Heart right ventricle (tissue), 16 donors: Measurements from ENCODE around the gene SLC5A5. TPM values are rescaled to one million over a fixed set of nuclear protein-coding genes. Genes with fewer than 3 reads are reported as not detected.

Experiments used
- ATAC-seq, 8 donors: fragments of 200-7000 bp; cut with Tn5 transposase; one replicate each; pipeline ENCODE4 v1.9.1; 2020; ENCODE audit warnings: mild to moderate bottlenecking in 8 of 8, moderate library complexity in 8 of 8, moderate number of reproducible peaks in 1 of 8
- DNase-seq, 2 donors: peaks; one replicate each; pipeline ENCODE4 v3.0.0-alpha.2; 2020
- H3K27ac ChIP-seq, 10 donors: fragments of 200-600 bp; sonication (generic) in 2 of 10; one replicate each; pipeline versions ENCODE4 v1.5.0 to v1.8.0; 2020 to 2022; ENCODE audit warnings: mild to moderate bottlenecking in 3 of 10
- H3K27me3 ChIP-seq, 7 donors: fragments of 200-600 bp; one replicate each; pipeline ENCODE4 v1.8.0; 2021 to 2022; ENCODE audit warnings: mild to moderate bottlenecking in 2 of 7
- H3K36me3 ChIP-seq, 9 donors: fragments of 200-600 bp; sonication (generic) in 1 of 9; one replicate each; pipeline versions ENCODE4 v1.5.0 to v1.8.0; 2020 to 2022; ENCODE audit warnings: mild to moderate bottlenecking in 2 of 9
- H3K4me1 ChIP-seq, 9 donors: fragments of 200-600 bp; sonication (generic) in 1 of 9; one replicate each; pipeline versions ENCODE4 v1.5.0 to v1.8.0; 2020 to 2022; ENCODE audit warnings: mild to moderate bottlenecking in 4 of 9
- H3K4me3 ChIP-seq, 10 donors: fragments of 200-600 bp; sonication (generic) in 2 of 10; one replicate each; pipeline versions ENCODE4 v1.5.0 to v1.8.0; 2020 to 2022; ENCODE audit warnings: mild to moderate bottlenecking in 7 of 10, moderate library complexity in 2 of 10
- H3K9me3 ChIP-seq, 11 donors: fragments of 200-600 bp in 10 of 11; sonication (generic) in 2 of 11; one replicate each; pipeline versions ENCODE4 v1.5.0 to v1.8.0; 2013 to 2022; ENCODE audit warnings: mild to moderate bottlenecking in 2 of 11, control low read depth in 1 of 11, moderate library complexity in 1 of 11
- CTCF ChIP-seq, 9 donors: fragments of 200-600 bp; sonication (generic) in 2 of 9; IDR thresholded peaks; one replicate each; pipeline versions ENCODE4 v1.5.0 to v1.8.0; 2021 to 2022; ENCODE audit warnings: antibody characterized with exemption in 9 of 9, mild to moderate bottlenecking in 5 of 9, moderate library complexity in 1 of 9
- WGBS, 2 donors: extraction: QIAGEN DNeasy Blood & Tissue Kit; methylation state at CpG; one replicate each; pipeline ENCODE4 v1.1.7; 2013; ENCODE audit warnings: inconsistent platforms in 1 of 2; 5-methylcytosine and 5-hydroxymethylcytosine counted together
- intact Hi-C, 10 donors: fragments of 100-400 bp; cut with DNase I; formaldehyde crosslinking; loops; one replicate each; pipeline versions ENCODE4 v1.11.1 to v1.14.2; 2022
- polyA plus RNA-seq, 2 donors: library from polyadenylated mRNA; stranded (reverse); fragments of 200-250 nt; gene quantifications; one replicate each; pipeline ENCODE4 v1.2.3, GENCODE V29; 2013
- total RNA-seq, 10 donors: library from RNA; stranded (reverse); fragmentation: NEBNext Ultra II Directional in 3 of 10; extraction: Animal tissue kit (Norgen Biotek cat#: 25700) in 3 of 10; gene quantifications; one replicate each; pipeline versions ENCODE4 v1.2.1 to v1.2.4, GENCODE V29; 2021 to 2023
- donor health status: Arrhythmogenic right ventricular cardiomyopathy.
- donor health status: ischemic (EF 13 %, LVEDD 7.1; RV severe dilation, severe dysfunction).
- donor health status: healthy with polysubstance abuse.
- donor health status: DM: no; HTN: yes; CAD: no.
- donor health status: DM: no; HTN: no; CAD: no.
- donor health status: ischemic (EF 25% LVEDD 6.9; RV normal size, moderate dysfunction).
- donor health status: ischemic (EF 25% LVEDD 5.7; RV mildly dilated, moderate dysfunction).
- donor health status: healthy.
- donor health status: DM: yes; HTN: yes; CAD: no.
- donor health status: Ischemic cardiomyopathy.
- donor health status: ischemic (EF 35%, LVEDD 5.7; RV mildly dilated, moderate dysfunction).
- donor health status: nonischemic (EF 11% LVEDD 7.7; RV severe dilation, severe dysfunction).
- donor health status: DM: yes; HTN: yes; CAD: no.
- donor health status: PGD.
- donor health status: ischemic (EF 29% LVEDD 5.4; RV normal size, mild dysfunction).
- donor health status: nonischemic (EF 23%, LVEDD 6.1; RV moderate dilation, normal function).

Gene SLC5A5
- total and polyA plus RNA-seq, 12 donors, result 0.16 TPM; not detected in 11

- H3K9me3 ChIP-seq, result peaks cover 0 to 3% (median 0%) of the 10 kb centered on the region in 11 donors
- H3K36me3 ChIP-seq, result no peaks in the 10 kb centered on the region
- no peak for ATAC-seq
- intact Hi-C loops, result no loop called here
- no peaks in the 10 kb centered on the region for H3K4me1 ChIP-seq
- TF ChIP-seq CTCF (IDR thresholded peaks at IDR 0.05), result no peak
- no peak overlapping the region for H3K27ac ChIP-seq
- no peak overlapping the region for H3K4me3 ChIP-seq
- no peak for DNase-seq
- H3K27me3 ChIP-seq, result peaks cover 0 to 18% (median 4%) of the 10 kb centered on the region in 7 donors
Measured at GRCh38 chr19:17920527-17920926, 48.8 kb downstream of the SLC5A5 start.

GRCh38 chr19:17922138-17922537, 50.4 kb downstream of the SLC5A5 start:
- Histone ChIP-seq H3K4me3 (no peak overlapping the region), H3K36me3 (no peaks in the 10 kb centered on the region), H3K27ac (no peak overlapping the region), H3K9me3 (peaks cover 0 to 3% (median 0%) of the 10 kb centered on the region in 11 donors), H3K27me3 (peaks cover 0 to 9% (median 2%) of the 10 kb centered on the region in 7 donors), H3K4me1 (no peaks in the 10 kb centered on the region)
- no peak for DNase-seq
- 64 to 69% methylated on average over 3 of the region's 3 CpGs for WGBS, 2 donors
- intact Hi-C loops, result no loop called here
- ATAC-seq, result no peak
- no peak for TF ChIP-seq CTCF (IDR thresholded peaks at IDR 0.05)

- H3K4me3 ChIP-seq, result no peak overlapping the region
- no peaks in the 10 kb centered on the region for H3K36me3 ChIP-seq
- H3K27me3 ChIP-seq, result peaks cover 0 to 2% (median 0%) of the 10 kb centered on the region in 7 donors
- H3K4me1 ChIP-seq, result no peaks in the 10 kb centered on the region
- no peaks in the 10 kb centered on the region for H3K9me3 ChIP-seq
- no peak overlapping the region for H3K27ac ChIP-seq
- intact Hi-C loops, result loop anchor here in 1 of 10 donors (5.0 kb wide), 1 partner anchor 64 kb away; no protein-coding TSS in a partner anchor
- DNase-seq (no peak), ATAC-seq (no peak)
- WGBS, 2 donors, result 71 to 81% methylated on average over 4 of the region's 4 CpGs
- no peak for TF ChIP-seq CTCF (IDR thresholded peaks at IDR 0.05)
Measured at GRCh38 chr19:17926044-17926443, 54.3 kb downstream of the SLC5A5 start.

- DNase-seq, result no peak
- ATAC-seq, result no peak
- intact Hi-C loops, result loop anchor here in 1 of 10 donors (5.0 kb wide), 1 partner anchor 67 kb away; no protein-coding TSS in a partner anchor
- WGBS, 2 donors, result 57 to 59% methylated on average over 4 of the region's 4 CpGs
- Histone ChIP-seq H3K4me3 (no peak overlapping the region), H3K27me3 (peaks cover 0 to 2% (median 0%) of the 10 kb centered on the region in 7 donors), H3K4me1 (peaks cover 5 to 20% (median 18%) of the 10 kb centered on the region in 9 donors), H3K36me3 (no peaks in the 10 kb centered on the region), H3K27ac (no peak overlapping the region), H3K9me3 (no peaks in the 10 kb centered on the region)
- TF ChIP-seq CTCF (IDR thresholded peaks at IDR 0.05), result no peak
Measured at GRCh38 chr19:17929056-17929455, 57.3 kb downstream of the SLC5A5 start.
